GM19099 (cell line): ENCODE measurements around the gene GPR26.

Experiments
- POLR2A ChIP-seq: IDR thresholded peaks from 3 replicates; pipeline ENCODE4 v1.6.1; 2011; ENCODE audit warnings: low read depth; ENCODE audit not compliant: insufficient read length; ENCODE audit errors: extremely low read depth

Gene GPR26

DNA sequence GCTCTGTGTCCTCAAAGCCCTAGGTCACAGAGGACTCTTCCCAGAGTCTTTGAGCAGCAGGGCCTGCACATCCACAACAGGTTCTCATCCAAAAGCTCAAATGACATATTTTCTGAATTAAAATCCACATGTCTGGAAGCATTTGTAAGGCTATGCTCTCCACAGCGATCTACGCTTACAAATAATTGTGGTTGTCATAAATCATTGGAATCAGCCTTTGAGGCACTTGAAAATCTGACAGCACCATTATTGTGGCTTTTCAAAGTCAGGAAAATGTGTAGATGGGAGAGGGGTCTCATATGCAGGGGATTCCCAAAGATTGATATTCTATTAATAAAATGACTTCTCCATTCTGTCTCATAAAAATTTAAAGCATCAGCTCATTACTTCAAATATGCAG lies 16.3 kb downstream of the GPR26 start:
- no peak for TF ChIP-seq POLR2A

GRCh38 chr10:123683459-123683858 lies 17.3 kb downstream of the GPR26 start:
- no peak for TF ChIP-seq POLR2A

DNA sequence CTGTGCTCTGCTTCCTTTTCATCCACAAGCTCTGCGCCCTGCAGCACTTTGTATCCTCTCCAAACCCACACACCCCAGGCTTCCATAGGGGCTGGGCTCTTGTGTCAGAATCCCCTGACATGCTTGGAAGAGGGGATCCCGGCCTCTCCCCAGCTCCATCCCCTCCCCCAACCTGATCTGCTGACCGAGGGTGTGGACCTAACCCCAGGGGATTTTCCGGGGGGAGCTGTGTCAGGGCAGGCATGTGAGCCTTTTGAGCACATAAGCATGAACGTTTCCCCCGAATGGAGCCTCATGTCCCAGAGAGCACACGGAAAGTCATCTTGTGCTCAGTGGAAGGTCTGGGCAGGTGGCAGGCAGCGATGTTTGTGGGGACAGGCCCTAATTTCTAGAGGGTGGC lies 17.7 kb downstream of the GPR26 start:
- no peak for TF ChIP-seq POLR2A

GRCh38 chr10:123685260-123685659 lies 19.1 kb downstream of the GPR26 start:
- TF ChIP-seq POLR2A = no peak

GRCh38 chr10:123687758-123688157 lies 21.6 kb downstream of the GPR26 start:
- TF ChIP-seq POLR2A = no peak

DNA sequence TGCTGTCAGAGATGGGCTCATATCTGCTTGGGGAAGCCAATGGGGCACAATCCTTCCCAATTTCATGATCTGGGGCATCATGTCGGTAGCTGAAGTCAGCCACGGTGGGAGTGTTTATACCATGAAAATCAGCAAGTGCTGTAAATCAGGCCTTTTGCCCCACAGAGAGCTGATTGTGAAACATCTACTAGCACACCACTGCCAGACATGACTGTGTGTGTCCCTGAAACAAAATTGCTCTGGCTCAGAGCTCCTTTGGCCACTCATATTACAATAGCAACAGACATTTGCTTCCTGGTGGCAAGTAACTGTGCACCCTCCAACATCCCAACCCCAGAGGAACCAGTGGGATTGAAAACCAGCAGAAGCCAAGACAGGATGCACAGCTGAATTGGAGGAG lies 23.7 kb downstream of the GPR26 start:
- TF ChIP-seq POLR2A = no peak

DNA sequence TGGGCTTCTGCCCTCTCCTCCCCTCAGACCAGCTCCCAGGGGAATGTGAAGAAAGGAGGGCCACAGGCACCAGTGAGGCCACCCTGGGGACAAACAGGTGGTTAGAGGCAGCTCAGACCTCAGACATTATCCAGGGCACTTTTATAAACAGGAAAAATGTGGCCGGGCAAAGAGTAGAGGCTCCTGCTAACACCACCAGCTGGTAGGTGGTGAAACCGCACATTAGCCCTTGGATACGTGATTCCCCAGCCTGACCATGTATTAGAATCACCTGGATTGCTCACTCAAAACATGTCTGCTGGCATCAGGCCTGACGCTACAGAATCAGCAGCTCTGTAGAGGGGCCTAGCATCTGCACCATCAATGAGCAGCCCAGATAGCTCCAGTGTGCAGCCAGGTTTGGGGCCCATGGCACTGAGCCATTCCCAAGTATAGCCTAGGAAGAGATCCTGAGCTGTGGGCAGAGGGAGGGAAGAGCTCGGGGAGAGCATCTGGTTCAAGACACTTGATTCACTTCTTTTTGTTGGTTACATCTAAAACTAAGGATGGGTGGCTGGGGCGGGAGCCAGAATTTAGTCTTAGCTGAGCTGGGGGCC lies 37.1 kb downstream of the GPR26 start:
- TF ChIP-seq POLR2A = no peak

DNA sequence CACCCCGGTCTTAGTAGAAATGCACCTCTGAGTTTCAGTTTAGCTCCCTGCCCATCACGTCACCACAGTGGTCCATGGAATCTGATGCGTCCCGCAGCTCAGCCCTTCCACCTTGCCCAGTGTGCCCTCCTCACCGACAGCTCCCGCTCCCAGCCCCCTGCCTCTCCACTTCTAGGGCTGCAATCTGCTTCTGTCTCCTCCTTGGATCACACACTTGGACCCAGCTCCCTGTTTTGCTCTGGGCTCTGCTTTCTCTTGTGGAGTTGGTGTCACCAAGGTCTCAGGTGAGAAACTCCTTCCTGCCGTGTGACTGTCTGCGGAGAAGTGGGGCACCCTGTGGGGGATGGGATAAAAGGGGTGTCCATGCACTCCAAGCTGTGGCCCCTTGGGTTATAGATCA lies 37.9 kb downstream of the GPR26 start:
- no peak for TF ChIP-seq POLR2A

DNA sequence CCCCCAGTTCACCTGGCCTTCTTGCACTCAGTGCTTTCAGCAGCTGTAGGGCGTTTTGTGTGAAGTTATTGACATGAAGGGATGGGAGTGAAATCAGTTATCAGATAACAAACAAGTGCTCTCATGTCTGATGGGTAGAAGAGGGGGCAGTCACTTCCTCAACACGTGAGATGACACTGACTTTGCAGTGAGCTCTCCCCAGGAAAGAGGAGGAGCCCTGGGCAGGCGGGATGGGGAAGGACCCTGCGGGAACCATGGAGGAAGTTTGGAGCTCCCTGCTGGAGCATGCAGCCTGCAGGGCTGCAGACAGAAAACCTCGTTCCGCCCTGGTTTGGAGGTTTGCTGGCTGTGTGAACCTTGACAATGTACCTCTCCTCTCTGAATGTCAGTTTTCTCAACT lies 38.7 kb downstream of the GPR26 start:
- no peak for TF ChIP-seq POLR2A

GRCh38 chr10:123706236-123706635 lies 40.1 kb downstream of the GPR26 start:
- TF ChIP-seq POLR2A = no peak

DNA sequence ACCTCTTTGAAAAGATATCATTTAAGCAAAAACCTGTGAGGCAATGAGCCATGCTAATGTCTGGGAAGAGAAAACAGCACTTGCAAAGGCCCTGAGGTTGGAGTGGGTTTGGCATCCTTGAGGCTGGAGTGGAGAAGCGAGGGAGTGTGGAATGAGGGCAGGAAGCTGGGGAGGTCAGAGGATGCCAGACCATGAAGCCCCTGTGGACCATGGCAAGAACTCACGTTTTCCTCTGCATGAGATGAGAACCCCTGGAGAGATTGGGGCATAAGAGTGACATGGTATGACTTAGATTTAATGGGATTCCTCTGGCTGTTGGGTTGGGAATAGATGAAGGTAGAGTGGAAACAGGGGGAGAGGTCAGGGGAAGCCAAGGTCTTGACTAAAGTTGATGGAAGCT lies 49.4 kb downstream of the GPR26 start:
- TF ChIP-seq POLR2A = no peak

- no peak for TF ChIP-seq POLR2A
Observed at GRCh38 chr10:123717336-123717735, 51.2 kb downstream of the GPR26 start.

GRCh38 chr10:123718544-123719060 lies 52.4 kb downstream of the GPR26 start:
- TF ChIP-seq POLR2A = no peak

- TF ChIP-seq POLR2A = no peak
Observed at GRCh38 chr10:123720536-123720935, 54.4 kb downstream of the GPR26 start.

DNA sequence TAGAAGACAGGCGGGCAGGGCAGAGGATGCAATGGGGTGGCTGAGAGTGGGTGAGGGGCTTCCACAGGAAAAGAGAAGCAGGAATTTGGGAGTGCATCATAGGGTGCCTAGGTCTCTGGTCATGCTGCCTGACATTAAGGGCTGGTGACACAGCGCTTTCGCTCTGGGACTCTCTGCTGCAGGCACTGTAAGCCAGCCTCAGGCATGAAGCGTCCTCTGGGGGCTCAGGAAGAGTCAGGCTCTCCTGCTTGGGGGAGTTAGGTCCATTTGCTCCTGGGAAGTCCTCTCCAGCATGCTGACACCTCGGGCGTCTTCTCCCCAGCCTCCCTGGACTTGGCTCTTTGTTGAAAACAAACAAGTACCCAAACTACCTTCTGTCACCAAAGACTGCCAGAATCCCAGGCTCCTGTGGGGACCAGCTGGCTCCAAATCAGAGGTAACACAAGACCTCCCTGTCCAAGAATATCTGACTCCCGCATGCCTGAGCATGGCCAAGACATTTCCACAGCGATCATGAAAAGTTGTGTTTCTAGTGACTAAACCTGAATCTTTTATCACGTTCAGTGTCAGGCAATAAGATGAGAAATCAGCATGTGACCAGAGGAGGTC lies 55.4 kb downstream of the GPR26 start:
- no peak for TF ChIP-seq POLR2A

GRCh38 chr10:123722351-123722750 lies 56.2 kb downstream of the GPR26 start:
- TF ChIP-seq POLR2A = no peak

DNA sequence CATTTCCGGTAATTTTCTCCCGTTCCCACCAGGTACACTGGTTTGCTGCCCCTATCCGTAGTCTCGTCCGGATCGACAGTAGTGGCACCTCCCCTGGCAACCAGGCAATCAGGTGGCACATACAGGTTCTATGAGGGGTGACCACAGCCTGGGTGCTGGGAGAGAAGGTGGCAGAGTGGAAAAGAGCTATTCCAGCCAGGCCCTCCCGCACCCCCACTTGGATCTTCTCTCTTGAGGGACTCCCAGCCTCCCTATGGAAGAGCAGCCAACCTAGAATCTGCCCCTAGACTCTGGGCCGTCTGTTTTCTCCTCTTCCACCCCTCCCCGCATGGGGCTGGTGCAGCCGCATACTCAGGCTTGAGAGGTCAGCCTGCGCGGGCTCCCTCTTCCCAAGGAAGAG lies 58.6 kb downstream of the GPR26 start:
- TF ChIP-seq POLR2A = no peak

GRCh38 chr10:123726381-123726780 lies 60.2 kb downstream of the GPR26 start:
- TF ChIP-seq POLR2A = no peak

GRCh38 chr10:123726836-123727235 lies 60.7 kb downstream of the GPR26 start:
- TF ChIP-seq POLR2A = no peak
